T-helper 2 cell treated with Interferon-gamma antibody and Interleukin-4, amounts not matched to agents 100 ng/mL and 5 ng/mL, for 36 hours (primary cell): Measurements from ENCODE around the gene SMAD6. TPM values are rescaled to one million over a fixed set of nuclear protein-coding genes. Genes with fewer than 3 reads are reported as not detected.
"Not testable (repeated sequence)": the region's sequence is repeated elsewhere in the genome, so short reads cannot be mapped to it uniquely, and the experiment has no call there.

Experiments
- intact Hi-C: fragments of 100-400 bp; cut with micrococcal nuclease; formaldehyde crosslinking; loops from one replicate; pipeline ENCODE4 v1.15.1; 2023
- total RNA-seq: library from RNA; stranded (reverse); gene quantifications from 2 replicates; pipeline ENCODE4 v1.2.3, GENCODE V29; 2022

Gene SMAD6
- total RNA-seq, 1 donor from 2014 or later: 0.59 TPM

- intact Hi-C loops: no loop called here
These were observed 55.0 kb downstream of the SMAD6 start for GRCh38 chr15:66757030-66757429.

- intact Hi-C loops: no loop called here
These were observed 55.5 kb downstream of the SMAD6 start for GRCh38 chr15:66757521-66757920.

GRCh38 chr15:66758217-66758616 is 56.2 kb downstream of the SMAD6 start:
- intact Hi-C loops: not testable (repeated sequence)

GRCh38 chr15:66758844-66759243 is 56.8 kb downstream of the SMAD6 start:
- intact Hi-C loops: no loop called here

- intact Hi-C loops: no loop called here
These were observed 58.3 kb downstream of the SMAD6 start for GRCh38 chr15:66760097-66760967.

- intact Hi-C loops: no loop called here
These were observed 59.1 kb downstream of the SMAD6 start for GRCh38 chr15:66760968-66761725.

- intact Hi-C loops: no loop called here
These were observed 59.9 kb downstream of the SMAD6 start for GRCh38 chr15:66761726-66762595.

GRCh38 chr15:66763186-66764071 is 61.4 kb downstream of the SMAD6 start:
- intact Hi-C loops: no loop called here

GRCh38 chr15:66764072-66764786 is 62.2 kb downstream of the SMAD6 start:
- intact Hi-C loops: no loop called here

- intact Hi-C loops: no loop called here
These were observed 63.6 kb downstream of the SMAD6 start for GRCh38 chr15:66765478-66766281.

- intact Hi-C loops: no loop called here
These were observed 64.5 kb downstream of the SMAD6 start for GRCh38 chr15:66766282-66767230.

GRCh38 chr15:66767240-66767659 is 65.2 kb downstream of the SMAD6 start:
- intact Hi-C loops: no loop called here

GRCh38 chr15:66768987-66769386 is 67.0 kb downstream of the SMAD6 start:
- intact Hi-C loops: no loop called here

- intact Hi-C loops: loop anchor here (5.0 kb wide), 1 partner anchor 153 kb away; no protein-coding TSS in a partner anchor
These were observed 68.7 kb downstream of the SMAD6 start for GRCh38 chr15:66770518-66771350.

GRCh38 chr15:66771351-66771650 is 69.3 kb downstream of the SMAD6 start:
- intact Hi-C loops: loop anchor here (5.0 kb wide), 1 partner anchor 154 kb away; no protein-coding TSS in a partner anchor

GRCh38 chr15:66772604-66773128 is 70.6 kb downstream of the SMAD6 start:
- intact Hi-C loops: loop anchor here (5.0 kb wide), 1 partner anchor 155 kb away; no protein-coding TSS in a partner anchor
